WERI-Rb-1 (cell line): ENCODE measurements around the gene DPT.

ENCODE experiments used
- DNase-seq: peaks from one replicate; pipeline ENCODE4 v3.0.0-alpha.2; 2020
- H3K27ac ChIP-seq: fragments of 250-450 bp; sonication (Bioruptor Pico); 2 replicates; pipeline ENCODE4 v1.5.1; 2020; ENCODE audit warnings: mild to moderate bottlenecking, moderate library complexity
- H3K27me3 ChIP-seq: fragments of 250-450 bp; sonication (Bioruptor Pico); 2 replicates; pipeline ENCODE4 v1.5.1; 2021; ENCODE audit warnings: mild to moderate bottlenecking, low read depth, moderate library complexity; ENCODE audit not compliant: insufficient read depth, severe bottlenecking
- H3K36me3 ChIP-seq: fragments of 250-450 bp; sonication (Bioruptor Pico); 2 replicates; pipeline ENCODE4 v1.5.1; 2020; ENCODE audit warnings: mild to moderate bottlenecking, moderate library complexity
- H3K4me3 ChIP-seq: 2 replicates; pipeline ENCODE4 v1.5.1; 2011; ENCODE audit warnings: low read depth, mild to moderate bottlenecking, control low read depth, low read length
- H3K9me3 ChIP-seq: fragments of 250-450 bp; sonication (Bioruptor Pico); 2 replicates; pipeline ENCODE4 v1.5.1; 2021; ENCODE audit warnings: mild to moderate bottlenecking, moderate library complexity; ENCODE audit not compliant: severe bottlenecking
- TF ChIP-seq, protein P1 (sequence below): IDR thresholded peaks from 2 replicates; pipeline ENCODE4 v1.5.1; 2011; ENCODE audit warnings: low read depth, mild to moderate bottlenecking, control low read depth, inconsistent platforms, low read length

Gene DPT

DNA sequence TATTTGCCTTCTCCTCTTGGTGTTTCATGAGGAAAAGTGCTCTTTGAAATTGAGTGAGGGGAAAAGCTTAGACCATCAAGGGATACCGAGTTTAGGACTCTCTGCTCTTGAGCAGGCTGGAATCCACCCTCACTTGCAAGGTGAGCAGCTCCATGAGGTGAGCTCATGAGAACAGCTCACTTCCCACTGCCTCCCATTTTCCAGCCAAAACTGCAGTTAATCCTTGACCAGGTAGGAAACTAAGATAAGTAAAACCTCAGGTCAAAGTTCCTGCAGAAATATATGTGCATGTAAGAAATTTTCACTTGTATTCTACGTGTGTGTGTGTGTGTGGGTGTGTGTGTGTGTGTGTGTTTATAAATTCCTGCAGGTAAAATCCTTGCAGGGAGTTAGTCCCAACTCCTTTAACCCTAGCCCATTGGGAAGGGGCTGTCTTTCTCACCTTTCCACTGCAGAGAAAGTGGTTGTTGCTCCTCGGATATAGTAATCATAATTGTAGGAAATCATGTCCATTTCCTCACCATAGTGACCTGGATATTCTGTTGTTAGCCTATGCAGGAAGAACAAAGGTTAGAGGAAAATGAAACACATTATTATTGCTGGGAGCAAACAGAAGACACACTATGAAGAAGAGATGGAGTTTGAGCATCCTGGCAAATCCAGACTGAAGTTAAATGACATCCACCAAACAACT, 28.3 kb downstream of the DPT start:
- Histone ChIP-seq H3K27me3 (no peaks in the 10 kb centered on the region), H3K36me3 (no peaks in the 10 kb centered on the region), H3K27ac (no peak overlapping the region), H3K9me3 (no peaks in the 10 kb centered on the region), H3K4me3 (no peak overlapping the region)
- no peak for DNase-seq
- TF ChIP-seq, protein P1, sequence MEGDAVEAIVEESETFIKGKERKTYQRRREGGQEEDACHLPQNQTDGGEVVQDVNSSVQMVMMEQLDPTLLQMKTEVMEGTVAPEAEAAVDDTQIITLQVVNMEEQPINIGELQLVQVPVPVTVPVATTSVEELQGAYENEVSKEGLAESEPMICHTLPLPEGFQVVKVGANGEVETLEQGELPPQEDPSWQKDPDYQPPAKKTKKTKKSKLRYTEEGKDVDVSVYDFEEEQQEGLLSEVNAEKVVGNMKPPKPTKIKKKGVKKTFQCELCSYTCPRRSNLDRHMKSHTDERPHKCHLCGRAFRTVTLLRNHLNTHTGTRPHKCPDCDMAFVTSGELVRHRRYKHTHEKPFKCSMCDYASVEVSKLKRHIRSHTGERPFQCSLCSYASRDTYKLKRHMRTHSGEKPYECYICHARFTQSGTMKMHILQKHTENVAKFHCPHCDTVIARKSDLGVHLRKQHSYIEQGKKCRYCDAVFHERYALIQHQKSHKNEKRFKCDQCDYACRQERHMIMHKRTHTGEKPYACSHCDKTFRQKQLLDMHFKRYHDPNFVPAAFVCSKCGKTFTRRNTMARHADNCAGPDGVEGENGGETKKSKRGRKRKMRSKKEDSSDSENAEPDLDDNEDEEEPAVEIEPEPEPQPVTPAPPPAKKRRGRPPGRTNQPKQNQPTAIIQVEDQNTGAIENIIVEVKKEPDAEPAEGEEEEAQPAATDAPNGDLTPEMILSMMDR = no peak

DNA sequence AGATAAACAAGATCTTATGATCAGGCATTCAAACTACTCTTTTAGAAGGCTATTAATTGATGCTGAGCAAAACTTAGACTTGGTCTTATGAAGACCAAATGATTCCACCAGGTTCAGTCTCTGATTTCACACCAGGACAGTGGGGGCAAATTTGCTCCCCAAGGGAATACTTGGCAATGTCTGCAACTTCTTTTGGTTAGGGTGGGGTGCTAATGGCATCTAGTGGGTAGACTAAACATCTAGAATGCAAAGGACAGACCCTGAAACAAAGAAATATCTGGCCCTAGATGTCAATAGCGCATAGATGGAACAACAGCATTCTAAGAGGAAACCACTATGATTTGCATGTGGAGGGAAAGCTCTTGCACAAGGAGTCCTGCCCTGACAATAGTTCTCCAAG, 30.6 kb downstream of the DPT start:
- Histone ChIP-seq H3K27ac (no peak overlapping the region), H3K9me3 (no peaks in the 10 kb centered on the region), H3K36me3 (no peaks in the 10 kb centered on the region), H3K4me3 (no peak overlapping the region), H3K27me3 (no peaks in the 10 kb centered on the region)
- TF ChIP-seq, protein P1 = no peak
- no peak for DNase-seq

DNA sequence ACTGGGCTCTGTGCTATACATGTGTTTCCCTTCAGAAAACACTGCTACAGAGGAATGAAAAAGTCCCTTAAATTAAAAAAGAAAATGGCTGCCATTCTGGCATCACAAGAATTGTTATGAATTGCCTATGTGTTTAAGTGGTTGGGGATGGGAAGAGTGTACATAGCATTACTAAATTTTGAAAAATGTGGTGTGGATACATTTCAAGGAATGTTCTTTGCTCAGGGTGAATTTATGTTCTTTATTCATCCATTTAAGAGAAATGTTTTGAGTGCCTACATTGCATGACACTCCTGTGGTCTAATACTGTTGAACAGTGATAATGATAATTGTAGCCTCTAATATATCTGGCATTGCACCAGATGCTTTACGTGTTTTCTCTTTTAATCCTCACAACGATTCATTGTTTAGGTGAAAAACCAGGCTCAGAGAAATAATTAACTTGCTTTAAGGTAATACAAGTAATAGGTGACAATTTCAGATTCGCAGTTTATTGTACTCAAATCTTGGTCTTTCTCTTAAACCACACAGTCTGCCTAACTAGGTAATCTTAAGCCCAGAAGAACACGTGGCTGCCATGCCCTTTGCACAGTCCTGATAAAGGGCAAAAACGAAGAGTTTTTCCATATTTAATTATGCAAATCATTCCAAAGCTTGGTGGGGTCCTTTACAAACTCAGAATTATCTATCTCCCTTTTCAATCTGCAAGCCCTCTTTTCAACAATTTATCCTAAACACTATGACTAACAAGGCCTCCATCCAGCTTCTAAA, 31.5 kb downstream of the DPT start:
- Histone ChIP-seq H3K9me3 (no peaks in the 10 kb centered on the region), H3K27me3 (no peaks in the 10 kb centered on the region), H3K36me3 (no peaks in the 10 kb centered on the region), H3K27ac (no peak overlapping the region), H3K4me3 (no peak overlapping the region)
- no peak for DNase-seq
- TF ChIP-seq, protein P1 = no peak

DNA sequence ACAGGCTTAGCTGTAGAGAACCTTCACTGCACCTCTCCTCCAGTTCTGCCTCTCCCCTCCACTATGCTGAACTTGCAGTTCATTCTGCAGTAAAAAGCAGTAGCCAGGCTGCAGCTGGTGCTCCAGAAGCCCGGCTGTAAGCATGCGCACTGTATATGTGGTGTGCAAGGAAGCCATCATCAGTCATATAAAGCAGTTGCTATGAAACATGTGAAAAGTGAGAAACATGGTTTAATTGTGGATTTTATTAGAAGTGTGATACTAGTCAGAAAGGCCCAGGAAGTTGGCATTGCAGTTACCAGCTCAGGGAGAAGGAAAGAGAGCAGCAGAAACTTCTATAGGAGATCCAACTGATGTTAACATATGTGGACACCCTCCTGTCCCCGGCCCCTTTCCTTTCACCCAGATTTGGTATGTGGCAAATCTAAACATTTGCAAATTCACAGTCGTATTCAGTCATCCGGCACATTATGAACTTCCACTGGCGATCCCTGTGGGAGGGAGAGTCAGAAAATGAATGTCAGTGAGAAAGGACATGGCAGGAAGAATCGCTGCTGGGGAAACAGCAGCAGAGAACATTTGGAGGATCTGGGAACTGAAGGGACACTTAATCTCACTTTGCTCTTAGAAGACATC, 32.8 kb downstream of the DPT start:
- no peaks in the 10 kb centered on the region for H3K36me3 ChIP-seq
- no peaks in the 10 kb centered on the region for H3K27me3 ChIP-seq
- no peak for DNase-seq
- TF ChIP-seq, protein P1 = no peak
- no peak overlapping the region for H3K27ac ChIP-seq
- H3K4me3 ChIP-seq = no peak overlapping the region
- H3K9me3 ChIP-seq = no peaks in the 10 kb centered on the region

DNA sequence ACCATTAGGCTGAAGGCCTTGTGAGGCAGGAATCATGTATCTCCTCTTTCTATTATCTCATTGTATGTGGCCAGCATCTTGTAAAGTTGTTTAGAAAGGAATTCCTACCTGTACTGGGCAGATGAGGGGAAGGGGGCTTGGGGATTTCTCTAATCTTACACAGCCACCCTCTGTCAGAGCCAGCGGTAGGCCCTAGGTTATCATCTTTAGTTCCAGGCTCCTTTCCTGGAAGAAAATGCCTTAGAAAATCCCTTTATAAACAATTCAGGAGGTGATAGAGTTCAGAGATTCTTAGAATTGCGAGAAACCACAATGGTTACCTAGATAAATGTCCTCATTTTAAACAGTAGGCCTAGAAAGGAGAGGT, 35.2 kb downstream of the DPT start:
- DNase-seq = no peak
- no peaks in the 10 kb centered on the region for H3K36me3 ChIP-seq
- no peaks in the 10 kb centered on the region for H3K9me3 ChIP-seq
- no peaks in the 10 kb centered on the region for H3K27me3 ChIP-seq
- no peak overlapping the region for H3K4me3 ChIP-seq
- no peak overlapping the region for H3K27ac ChIP-seq
- TF ChIP-seq, protein P1 = no peak
